ENCODE measurements around the gene MARS2.
"Not testable (repeated sequence)": the region's sequence is repeated elsewhere in the genome, so short reads cannot be mapped to it uniquely, and the experiment has no call there.

MARS2 gene

GRCh38 chr2:197708331-197708730 is 3.2 kb downstream of the MARS2 start:
- FAIRE-seq, result no peak
- DNase-seq (ENCODE audit: insufficient read length), result no peak
- TF ChIP-seq POLR2AphosphoS5 (IDR thresholded peaks at IDR 0.05; ENCODE audit: low read depth, low read length) (no peak), TAF1 (IDR thresholded peaks at IDR 0.05; ENCODE audit: borderline replicate concordance, low read depth, low read length) (no peak), POLR2A (IDR thresholded peaks at IDR 0.05; ENCODE audit: low read depth, low read length) (no peak)

- not testable (repeated sequence) for DNase-seq (ENCODE audit: insufficient read length); FAIRE-seq
Measured at GRCh38 chr2:197709140-197709539, 4.0 kb downstream of the MARS2 start.

GRCh38 chr2:197710424-197711042 is 5.4 kb downstream of the MARS2 start:
- peak; percentile 25 for DNase-seq (ENCODE audit: insufficient read length)
- peak; percentile 82 for FAIRE-seq

GRCh38 chr2:197711578-197711977 is 6.4 kb downstream of the MARS2 start:
- TF ChIP-seq TAF1 (IDR thresholded peaks at IDR 0.05; ENCODE audit: borderline replicate concordance, low read depth, low read length) (no peak), POLR2A (IDR thresholded peaks at IDR 0.05; ENCODE audit: low read depth, low read length) (no peak), POLR2AphosphoS5 (IDR thresholded peaks at IDR 0.05; ENCODE audit: low read depth, low read length) (no peak)
- FAIRE-seq, result no peak
- DNase-seq (ENCODE audit: insufficient read length), result no peak

More at GRCh38 chr2:197710424-197711042, 5.4 kb downstream of the MARS2 start:
- TF ChIP-seq POLR2A (IDR thresholded peaks at IDR 0.05; ENCODE audit: low read depth, low read length) (no peak), TAF1 (IDR thresholded peaks at IDR 0.05; ENCODE audit: borderline replicate concordance, low read depth, low read length) (no peak), POLR2AphosphoS5 (IDR thresholded peaks at IDR 0.05; ENCODE audit: low read depth, low read length) (no peak)

GRCh38 chr2:197713271-197713670 is 8.1 kb downstream of the MARS2 start:
- DNase-seq (ENCODE audit: insufficient read length) (no peak), FAIRE-seq (no peak)
- no peak for TF ChIP-seq POLR2A (IDR thresholded peaks at IDR 0.05; ENCODE audit: low read depth, low read length)

- FAIRE-seq (no peak), DNase-seq (ENCODE audit: insufficient read length) (no peak)
- no peak for TF ChIP-seq POLR2AphosphoS5 (IDR thresholded peaks at IDR 0.05; ENCODE audit: low read depth, low read length)
- no peak for TF ChIP-seq POLR2A (IDR thresholded peaks at IDR 0.05; ENCODE audit: low read depth, low read length)
Measured at GRCh38 chr2:197717863-197718262, 12.7 kb downstream of the MARS2 start.

- FAIRE-seq (no peak), DNase-seq (ENCODE audit: insufficient read length) (no peak)
- TF ChIP-seq POLR2AphosphoS5 (IDR thresholded peaks at IDR 0.05; ENCODE audit: low read depth, low read length) (no peak), TAF1 (IDR thresholded peaks at IDR 0.05; ENCODE audit: borderline replicate concordance, low read depth, low read length) (no peak), POLR2A (IDR thresholded peaks at IDR 0.05; ENCODE audit: low read depth, low read length) (no peak)
Measured at GRCh38 chr2:197727011-197727410, 21.8 kb downstream of the MARS2 start.

GRCh38 chr2:197728555-197729544 is 23.7 kb downstream of the MARS2 start:
- FAIRE-seq; DNase-seq (ENCODE audit: insufficient read length): not testable (repeated sequence)

- no peak for DNase-seq (ENCODE audit: insufficient read length)
- no peak for FAIRE-seq
Measured at GRCh38 chr2:197740200-197740599, 35.0 kb downstream of the MARS2 start.

More at GRCh38 chr2:197740200-197740599, 35.0 kb downstream of the MARS2 start:
- TF ChIP-seq POLR2A (IDR thresholded peaks at IDR 0.05; ENCODE audit: low read depth, low read length) (no peak), POLR2AphosphoS5 (IDR thresholded peaks at IDR 0.05; ENCODE audit: low read depth, low read length) (no peak), TAF1 (IDR thresholded peaks at IDR 0.05; ENCODE audit: borderline replicate concordance, low read depth, low read length) (no peak)

Measured in GM12892 (cell line).